HEK293T (cell line): ENCODE results near the gene PLBD1.

Experiments
- CTCF ChIA-PET: fragments of 350-600 bp; formaldehyde crosslinking; extraction: SDS; loops from one replicate; lab custom pipeline; 2021; ENCODE audit warnings: antibody characterized with exemption, inconsistent platforms; lab: Yijun Ruan, JAX
- POLR2A ChIA-PET: fragments of 350-600 bp; formaldehyde crosslinking; extraction: SDS; loops from one replicate; lab custom pipeline; 2020; ENCODE audit warnings: antibody characterized with exemption, inconsistent platforms; lab: Yijun Ruan, JAX
- DNase-seq: peaks from one replicate; pipeline ENCODE4 v3.0.0; 2012; ENCODE audit warnings: mixed read lengths; ENCODE audit errors: extremely low spot score
- ARNT ChIP-seq: fragments of 450-650 bp; IDR thresholded peaks from 2 replicates; pipeline ENCODE4 v1.6.1; 2017; ENCODE audit warnings: mild to moderate bottlenecking
- BHLHE40 ChIP-seq: fragments of 450-650 bp; IDR thresholded peaks from 2 replicates; pipeline ENCODE4 v1.6.1; 2016; ENCODE audit warnings: mild to moderate bottlenecking, moderate library complexity, borderline replicate concordance
- CTBP1 ChIP-seq: fragments of 450-650 bp; IDR thresholded peaks from 2 replicates; pipeline ENCODE4 v1.6.1; 2016; ENCODE audit warnings: borderline replicate concordance
- ELF4 ChIP-seq: fragments of 450-650 bp; IDR thresholded peaks from 2 replicates; pipeline ENCODE4 v1.6.1; 2017; ENCODE audit warnings: antibody characterized with exemption
- FOXA1 ChIP-seq: fragments of 450-650 bp; IDR thresholded peaks from 2 replicates; pipeline ENCODE4 v1.6.1; 2016; ENCODE audit warnings: mild to moderate bottlenecking
- FOXK2 ChIP-seq: fragments of 450-650 bp; IDR thresholded peaks from 2 replicates; pipeline ENCODE4 v1.6.1; 2016; ENCODE audit warnings: mild to moderate bottlenecking
- FOXM1 ChIP-seq: fragments of 450-650 bp; IDR thresholded peaks from 2 replicates; pipeline ENCODE4 v1.6.1; 2017; ENCODE audit warnings: mild to moderate bottlenecking, borderline replicate concordance
- HDGF ChIP-seq: fragments of 450-650 bp; IDR thresholded peaks from 2 replicates; pipeline ENCODE4 v1.6.1; 2017; ENCODE audit warnings: antibody characterized with exemption, borderline replicate concordance
- L3MBTL2 ChIP-seq: fragments of 450-650 bp; conservative IDR thresholded peaks from 2 replicates; pipeline ENCODE4 v1.6.1; 2016; ENCODE audit warnings: mild to moderate bottlenecking
- LEF1 ChIP-seq: fragments of 450-650 bp; IDR thresholded peaks from 2 replicates; pipeline ENCODE4 v1.6.1; 2017; ENCODE audit warnings: mild to moderate bottlenecking, borderline replicate concordance
- NFRKB ChIP-seq: fragments of 450-650 bp; IDR thresholded peaks from 2 replicates; pipeline ENCODE4 v1.6.1; 2016; ENCODE audit warnings: mild to moderate bottlenecking, moderate library complexity
- PKNOX1 ChIP-seq: fragments of 450-650 bp; IDR thresholded peaks from 2 replicates; pipeline ENCODE4 v1.6.1; 2016
- SP1 ChIP-seq: fragments of 450-650 bp; IDR thresholded peaks from 2 replicates; pipeline ENCODE4 v1.6.1; 2017
- SUZ12 ChIP-seq: fragments of 450-650 bp; IDR thresholded peaks from 2 replicates; pipeline ENCODE4 v1.6.1; 2016; ENCODE audit warnings: mild to moderate bottlenecking
- TARDBP ChIP-seq: fragments of 450-650 bp; IDR thresholded peaks from 2 replicates; pipeline ENCODE4 v1.6.1; 2016
- ZNF384 ChIP-seq: fragments of 450-650 bp; IDR thresholded peaks from 2 replicates; pipeline ENCODE4 v1.6.1; 2016

Gene PLBD1

GRCh38 chr12:14611640-14612203 is 44.0 kb upstream of the PLBD1 start:
- no peak for TF ChIP-seq HDGF
- no peak for TF ChIP-seq SP1
- no peak for TF ChIP-seq L3MBTL2
- TF ChIP-seq BHLHE40 = no peak
- no peak for TF ChIP-seq ZNF384
- no peak for TF ChIP-seq FOXK2
- TF ChIP-seq PKNOX1 = no peak
- no peak for TF ChIP-seq SUZ12
- ChIA-PET POLR2A (no interaction called here), CTCF (interaction anchor here (0.6 kb wide), 1 partner anchor 426 kb away, joined by 3 read pairs; no protein-coding TSS in a partner anchor)
- no peak for DNase-seq

- POLR2A ChIA-PET = no interaction called here
- DNase-seq = no peak
- CTCF ChIA-PET = no interaction called here
- TF ChIP-seq ELF4 = no peak
- TF ChIP-seq SUZ12 = no peak
- TF ChIP-seq FOXK2 = no peak
- no peak for TF ChIP-seq BHLHE40
- no peak for TF ChIP-seq NFRKB
- no peak for TF ChIP-seq FOXM1
- TF ChIP-seq LEF1 = no peak
- TF ChIP-seq TARDBP = no peak
- no peak for TF ChIP-seq SP1
- TF ChIP-seq PKNOX1 = no peak
- no peak for TF ChIP-seq CTBP1
- TF ChIP-seq FOXA1 = no peak
- no peak for TF ChIP-seq HDGF
- TF ChIP-seq ARNT = no peak
- no peak for TF ChIP-seq ZNF384
- no peak for TF ChIP-seq L3MBTL2
These were observed 39.9 kb upstream of the PLBD1 start for GRCh38 chr12:14607568-14607967.

- no peak for TF ChIP-seq BHLHE40
- TF ChIP-seq ELF4 = no peak
- TF ChIP-seq LEF1 = no peak
- TF ChIP-seq PKNOX1 = no peak
- TF ChIP-seq L3MBTL2 = no peak
- TF ChIP-seq NFRKB = no peak
- no peak for TF ChIP-seq FOXM1
- TF ChIP-seq SUZ12 = no peak
- no peak for TF ChIP-seq SP1
- TF ChIP-seq CTBP1 = no peak
- TF ChIP-seq TARDBP = no peak
- no peak for TF ChIP-seq FOXA1
- no peak for TF ChIP-seq FOXK2
- TF ChIP-seq HDGF = no peak
- TF ChIP-seq ARNT = no peak
- no peak for TF ChIP-seq ZNF384
- POLR2A ChIA-PET = no interaction called here
- CTCF ChIA-PET = no interaction called here
- no peak for DNase-seq
These were observed 37.8 kb upstream of the PLBD1 start for GRCh38 chr12:14605401-14605989.

- POLR2A ChIA-PET = no interaction called here
- TF ChIP-seq FOXM1 = no peak
- no peak for TF ChIP-seq BHLHE40
- no peak for TF ChIP-seq SP1
- TF ChIP-seq ZNF384 = no peak
- DNase-seq = no peak
- CTCF ChIA-PET = no interaction called here
These were observed 34.2 kb upstream of the PLBD1 start for GRCh38 chr12:14601692-14602478.

- TF ChIP-seq FOXA1 (no peak), LEF1 (no peak), PKNOX1 (no peak), ELF4 (no peak), SP1 (no peak)
- POLR2A ChIA-PET = no interaction called here
These were observed 29.8 kb upstream of the PLBD1 start for GRCh38 chr12:14597480-14597879.

More at GRCh38 chr12:14597480-14597879, 29.8 kb upstream of the PLBD1 start:
- no peak for DNase-seq
- CTCF ChIA-PET = no interaction called here
